Measurements from ENCODE around the gene ADAM11. TPM values are rescaled to one million over a fixed set of nuclear protein-coding genes. Genes with fewer than 3 reads are reported as not detected.

ADAM11 gene
- total RNA-seq, 4 donors from 2014 or later, result 0.10 to 4.2 (median 1.3) TPM

DNA sequence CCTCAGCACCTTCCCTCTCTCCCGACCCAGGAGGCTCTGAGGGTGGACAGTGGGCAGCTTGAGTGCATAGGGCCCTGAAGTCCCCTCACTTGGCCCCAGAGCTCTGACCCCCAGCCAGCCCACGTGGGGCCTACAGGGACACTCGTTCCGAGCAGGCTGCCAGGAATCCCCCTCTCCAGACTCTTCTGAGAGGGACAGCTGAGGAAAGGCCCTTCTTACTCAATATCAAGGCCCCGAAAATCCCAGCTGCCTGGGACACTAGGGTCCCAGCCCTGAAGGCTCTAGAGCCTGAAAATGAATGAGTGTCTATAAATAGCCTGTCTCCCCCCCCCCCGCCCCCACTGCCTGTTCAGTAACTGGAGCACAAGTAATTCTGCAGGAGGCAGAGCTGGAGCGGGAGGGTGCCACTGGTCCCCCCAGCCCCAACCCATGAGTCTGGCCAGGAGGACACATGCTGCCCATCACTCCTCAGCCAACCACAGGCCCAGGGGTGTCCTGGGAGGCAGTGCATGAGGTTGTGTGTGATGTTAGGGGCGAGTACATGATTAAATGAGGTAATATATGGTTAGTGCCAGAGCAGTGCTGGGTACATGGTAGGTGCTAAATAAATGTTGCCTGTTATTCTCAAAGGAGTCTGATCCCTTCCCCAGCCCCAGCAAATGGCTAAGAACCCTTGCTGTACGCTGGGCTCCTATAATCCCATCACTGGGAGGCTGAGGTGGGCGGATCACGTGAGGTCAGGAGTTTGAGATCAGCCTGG is 11.6 kb downstream of the ADAM11 start:
- no peaks in the 10 kb centered on the region for H3K9me3 ChIP-seq
- ATAC-seq, result no peak
- H3K36me3 ChIP-seq, result no peaks in the 10 kb centered on the region
- no peak overlapping the region for H3K27ac ChIP-seq
- peaks cover 48% of the 10 kb centered on the region for H3K27me3 ChIP-seq
- no peak overlapping the region for H3K4me3 ChIP-seq
- TF ChIP-seq EP300 (IDR thresholded peaks at IDR 0.05) (no peak), POLR2AphosphoS5 (IDR thresholded peaks at IDR 0.05) (no peak), POLR2A (IDR thresholded peaks at IDR 0.05) (no peak)
- TF ChIP-seq, protein P1, sequence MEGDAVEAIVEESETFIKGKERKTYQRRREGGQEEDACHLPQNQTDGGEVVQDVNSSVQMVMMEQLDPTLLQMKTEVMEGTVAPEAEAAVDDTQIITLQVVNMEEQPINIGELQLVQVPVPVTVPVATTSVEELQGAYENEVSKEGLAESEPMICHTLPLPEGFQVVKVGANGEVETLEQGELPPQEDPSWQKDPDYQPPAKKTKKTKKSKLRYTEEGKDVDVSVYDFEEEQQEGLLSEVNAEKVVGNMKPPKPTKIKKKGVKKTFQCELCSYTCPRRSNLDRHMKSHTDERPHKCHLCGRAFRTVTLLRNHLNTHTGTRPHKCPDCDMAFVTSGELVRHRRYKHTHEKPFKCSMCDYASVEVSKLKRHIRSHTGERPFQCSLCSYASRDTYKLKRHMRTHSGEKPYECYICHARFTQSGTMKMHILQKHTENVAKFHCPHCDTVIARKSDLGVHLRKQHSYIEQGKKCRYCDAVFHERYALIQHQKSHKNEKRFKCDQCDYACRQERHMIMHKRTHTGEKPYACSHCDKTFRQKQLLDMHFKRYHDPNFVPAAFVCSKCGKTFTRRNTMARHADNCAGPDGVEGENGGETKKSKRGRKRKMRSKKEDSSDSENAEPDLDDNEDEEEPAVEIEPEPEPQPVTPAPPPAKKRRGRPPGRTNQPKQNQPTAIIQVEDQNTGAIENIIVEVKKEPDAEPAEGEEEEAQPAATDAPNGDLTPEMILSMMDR (IDR thresholded peaks at IDR 0.05), result no peak
- 75 to 84% methylated on average over 2 of the region's 11 CpGs for WGBS, 2 donors (ENCODE audit: low coverage in 1 of 2)
- peaks cover 0 to 10% (median 5%) of the 10 kb centered on the region in 3 donors for H3K4me1 ChIP-seq

DNA sequence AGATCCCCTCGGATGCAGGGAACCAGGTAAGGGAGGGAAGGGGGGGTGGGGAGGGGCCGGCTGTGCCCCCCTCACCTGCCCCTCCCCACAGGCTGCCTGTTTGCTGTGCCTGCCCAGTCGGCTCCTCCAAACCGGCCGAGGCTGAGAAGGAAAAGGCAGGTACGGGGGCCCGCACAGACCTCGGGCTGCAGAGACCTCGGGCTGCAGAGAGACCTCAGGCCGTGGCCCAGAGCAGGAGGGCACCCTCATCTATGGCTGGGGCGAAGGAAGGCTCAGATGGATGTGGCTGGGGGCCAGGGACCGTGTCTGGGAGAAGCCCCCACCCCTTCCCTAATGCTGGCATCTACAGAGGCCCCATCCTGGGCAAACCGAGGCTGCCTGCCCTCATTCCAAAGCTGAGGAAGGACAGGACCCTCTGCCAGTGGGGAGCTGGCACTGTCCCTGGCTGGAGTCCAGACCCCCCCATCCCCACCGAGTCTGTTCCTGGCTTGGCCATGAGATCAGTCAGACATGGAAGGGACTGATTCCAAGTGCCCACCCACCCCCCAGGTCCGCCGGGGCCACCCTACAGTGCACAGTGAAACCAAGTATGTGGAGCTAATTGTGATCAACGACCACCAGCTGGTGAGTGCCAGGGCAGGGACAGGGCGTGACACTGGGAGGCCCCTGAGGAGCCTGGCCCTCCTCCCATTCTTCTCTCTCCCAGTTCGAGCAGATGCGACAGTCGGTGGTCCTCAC is 13.7 kb downstream of the ADAM11 start:
- H3K27ac ChIP-seq, result no peak overlapping the region
- no peak for ATAC-seq
- H3K9me3 ChIP-seq, result no peaks in the 10 kb centered on the region
- peaks cover 48% of the 10 kb centered on the region for H3K27me3 ChIP-seq
- H3K36me3 ChIP-seq, result no peaks in the 10 kb centered on the region
- no peak overlapping the region for H3K4me3 ChIP-seq
- WGBS, 2 donors (ENCODE audit: low coverage in 1 of 2), result 0 to 20% methylated on average over 1 of the region's 21 CpGs
- H3K4me1 ChIP-seq, result peaks cover 0 to 24% (median 7%) of the 10 kb centered on the region in 3 donors
- TF ChIP-seq, protein P1 (IDR thresholded peaks at IDR 0.05), result no peak
- TF ChIP-seq POLR2AphosphoS5 (IDR thresholded peaks at IDR 0.05) (no peak), EP300 (IDR thresholded peaks at IDR 0.05) (no peak), POLR2A (IDR thresholded peaks at IDR 0.05) (no peak)

DNA sequence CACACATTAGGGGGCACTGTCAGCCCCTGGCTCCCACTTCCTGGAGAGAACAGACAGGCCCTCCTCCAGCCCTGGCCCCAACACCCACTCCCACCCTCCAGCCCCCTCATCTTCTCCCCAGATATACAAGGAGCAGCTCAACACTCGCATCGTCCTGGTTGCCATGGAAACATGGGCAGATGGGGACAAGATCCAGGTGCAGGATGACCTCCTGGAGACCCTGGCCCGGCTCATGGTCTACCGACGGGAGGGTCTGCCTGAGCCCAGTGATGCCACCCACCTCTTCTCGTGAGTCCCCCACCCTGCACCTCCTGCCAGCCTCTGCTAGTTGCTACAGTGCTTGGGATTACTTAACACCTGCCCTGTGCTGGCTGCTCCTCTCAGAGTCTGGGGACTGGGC is 14.4 kb downstream of the ADAM11 start:
- ATAC-seq, result no peak
- WGBS, 2 donors (ENCODE audit: low coverage in 1 of 2), result 60% methylated on average over 2 of the region's 6 CpGs; no CpG with 5 or more reads in 1 of the 2 donors
- no peaks in the 10 kb centered on the region for H3K36me3 ChIP-seq

DNA sequence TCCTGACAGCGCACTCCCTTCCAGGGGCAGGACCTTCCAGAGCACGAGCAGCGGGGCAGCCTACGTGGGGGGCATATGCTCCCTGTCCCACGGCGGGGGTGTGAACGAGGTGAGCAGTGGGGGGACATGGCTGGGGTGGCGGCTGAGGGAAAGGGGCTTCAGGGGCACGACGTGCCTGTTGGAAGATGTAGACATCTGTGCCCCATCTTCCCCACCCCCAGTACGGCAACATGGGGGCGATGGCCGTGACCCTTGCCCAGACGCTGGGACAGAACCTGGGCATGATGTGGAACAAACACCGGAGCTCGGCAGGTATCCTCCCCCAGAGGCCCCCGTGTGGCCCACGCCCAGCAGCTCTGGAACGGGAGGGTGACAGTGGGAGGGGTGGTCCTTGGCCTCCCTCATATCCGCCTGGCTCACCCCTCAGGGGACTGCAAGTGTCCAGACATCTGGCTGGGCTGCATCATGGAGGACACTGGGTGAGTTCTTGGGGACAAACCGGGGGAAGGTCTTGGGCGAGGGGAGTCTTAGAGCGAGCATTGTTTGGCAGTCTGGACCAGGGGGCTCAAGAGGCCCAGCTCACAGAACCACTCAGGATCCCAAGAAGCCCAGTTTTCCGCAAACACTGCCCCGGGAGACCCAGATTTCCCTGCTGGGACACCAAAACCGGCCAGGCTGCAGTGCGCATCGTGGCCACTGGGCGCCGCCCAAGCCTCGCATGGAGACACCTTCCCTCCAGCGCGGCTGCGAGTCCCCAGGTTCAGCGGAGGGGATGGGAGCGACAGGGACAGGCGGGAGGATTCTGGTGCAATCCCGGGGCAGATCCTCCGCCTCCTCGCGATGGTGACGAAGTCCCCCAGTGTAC is 15.7 kb downstream of the ADAM11 start:
- Histone ChIP-seq H3K36me3 (no peaks in the 10 kb centered on the region), H3K27ac (peak overlapping the region in 3 of 4 donors; percentile 37 to 82 (median 77)), H3K27me3 (peaks cover 48% of the 10 kb centered on the region), H3K9me3 (no peaks in the 10 kb centered on the region), H3K4me3 (peak overlapping the region; percentile 29 to 66), H3K4me1 (peaks cover 0 to 33% (median 15%) of the 10 kb centered on the region in 3 donors)
- 0 to 30% methylated on average over 2 to 5 of the region's 42 CpGs for WGBS, 2 donors (ENCODE audit: low coverage in 1 of 2)
- TF ChIP-seq, protein P1 (IDR thresholded peaks at IDR 0.05), result peak in 3 of 4 experiments; percentile 99 to 100 (median 99)
- TF ChIP-seq EP300 (IDR thresholded peaks at IDR 0.05) (no peak), POLR2A (IDR thresholded peaks at IDR 0.05) (no peak), POLR2AphosphoS5 (IDR thresholded peaks at IDR 0.05) (no peak)
- peak; percentile 44 for ATAC-seq

More for the DNA sequence above, 14.4 kb downstream of the ADAM11 start:
- H3K9me3 ChIP-seq, result no peaks in the 10 kb centered on the region
- peaks cover 0 to 24% (median 7%) of the 10 kb centered on the region in 3 donors for H3K4me1 ChIP-seq
- no peak for TF ChIP-seq POLR2AphosphoS5 (IDR thresholded peaks at IDR 0.05)
- no peak overlapping the region for H3K4me3 ChIP-seq
- no peak overlapping the region for H3K27ac ChIP-seq
- peaks cover 48% of the 10 kb centered on the region for H3K27me3 ChIP-seq

Measured in gastroesophageal sphincter (tissue), 4 donors.